Cardiac fibroblast (primary cell): ENCODE measurements around the gene LEMD1.
A peak's percentile ranks its signal among the peaks of the same experiment; 100 is the strongest.
"Not testable (repeated sequence)": the region's sequence is repeated elsewhere in the genome, so short reads cannot be mapped to it uniquely, and the experiment has no call there.

Experiments used
- DNase-seq, 2 donors: peaks; one replicate each; pipeline versions ENCODE4 v3.0.0 to v3.0.0-alpha.2; 2010; ENCODE audit warnings: low read depth in 2 of 2
- H3K4me3 ChIP-seq, 2 donors: replicated peaks in 1 of 2; 1 replicate in 1 of 2; 2 replicates in 1 of 2; pipeline ENCODE4 v1.5.1; 2011; ENCODE audit warnings: low read depth in 2 of 2, low read length in 2 of 2, mild to moderate bottlenecking in 2 of 2, moderate library complexity in 1 of 2
- TF ChIP-seq, protein P1 (sequence below): IDR thresholded peaks from one replicate; pipeline ENCODE4 v1.5.1; 2011; ENCODE audit warnings: low read depth, mild to moderate bottlenecking, low read length, inconsistent platforms

LEMD1 gene

DNA sequence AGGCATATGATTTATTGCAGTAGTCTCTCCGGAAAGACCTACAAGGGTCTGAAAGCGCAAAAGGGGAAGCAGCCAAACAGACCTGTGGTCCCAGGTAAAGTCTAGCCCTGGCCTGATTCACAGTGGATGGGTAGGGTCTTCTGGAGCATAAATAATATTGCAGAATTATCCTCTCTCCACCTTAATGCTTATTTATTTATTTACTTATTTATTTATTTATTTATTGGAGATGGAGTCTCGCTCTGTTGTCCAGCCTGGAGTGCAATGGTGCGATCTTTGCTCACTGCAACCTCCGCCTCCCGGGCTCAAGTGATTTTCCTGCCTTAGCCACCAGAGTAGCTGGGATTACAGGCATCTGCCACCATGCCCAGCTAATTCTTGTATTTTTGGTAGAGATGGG is 53.4 kb downstream of the LEMD1 start:
- H3K4me3 ChIP-seq: no peak overlapping the region
- TF ChIP-seq, protein P1, sequence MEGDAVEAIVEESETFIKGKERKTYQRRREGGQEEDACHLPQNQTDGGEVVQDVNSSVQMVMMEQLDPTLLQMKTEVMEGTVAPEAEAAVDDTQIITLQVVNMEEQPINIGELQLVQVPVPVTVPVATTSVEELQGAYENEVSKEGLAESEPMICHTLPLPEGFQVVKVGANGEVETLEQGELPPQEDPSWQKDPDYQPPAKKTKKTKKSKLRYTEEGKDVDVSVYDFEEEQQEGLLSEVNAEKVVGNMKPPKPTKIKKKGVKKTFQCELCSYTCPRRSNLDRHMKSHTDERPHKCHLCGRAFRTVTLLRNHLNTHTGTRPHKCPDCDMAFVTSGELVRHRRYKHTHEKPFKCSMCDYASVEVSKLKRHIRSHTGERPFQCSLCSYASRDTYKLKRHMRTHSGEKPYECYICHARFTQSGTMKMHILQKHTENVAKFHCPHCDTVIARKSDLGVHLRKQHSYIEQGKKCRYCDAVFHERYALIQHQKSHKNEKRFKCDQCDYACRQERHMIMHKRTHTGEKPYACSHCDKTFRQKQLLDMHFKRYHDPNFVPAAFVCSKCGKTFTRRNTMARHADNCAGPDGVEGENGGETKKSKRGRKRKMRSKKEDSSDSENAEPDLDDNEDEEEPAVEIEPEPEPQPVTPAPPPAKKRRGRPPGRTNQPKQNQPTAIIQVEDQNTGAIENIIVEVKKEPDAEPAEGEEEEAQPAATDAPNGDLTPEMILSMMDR: no peak
- no peak for DNase-seq

GRCh38 chr1:205365945-205366463 is 55.9 kb downstream of the LEMD1 start:
- TF ChIP-seq, protein P1: no peak
- peak; percentile 61 to 69 for DNase-seq
- no peak overlapping the region for H3K4me3 ChIP-seq

DNA sequence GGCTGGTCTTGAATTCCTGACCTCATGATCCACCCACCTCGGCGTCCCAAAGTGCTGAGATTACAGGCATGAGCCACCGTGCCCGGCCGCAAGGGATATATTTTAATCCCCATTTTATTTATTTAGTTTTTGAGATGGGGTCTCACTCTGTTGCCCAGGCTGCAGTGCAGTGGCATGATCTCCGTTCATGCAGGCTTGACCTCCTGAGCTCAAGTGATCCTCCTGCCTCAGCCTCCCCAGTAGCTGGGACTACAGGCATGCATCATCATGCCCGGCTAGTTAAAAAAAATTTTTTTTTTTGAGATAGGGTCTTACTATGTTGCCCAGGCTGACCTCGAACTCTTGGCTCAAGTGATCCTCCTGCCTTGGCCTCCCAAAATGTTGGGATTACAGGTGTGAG is 56.8 kb downstream of the LEMD1 start:
- not testable (repeated sequence) for DNase-seq, H3K4me3 ChIP-seq

DNA sequence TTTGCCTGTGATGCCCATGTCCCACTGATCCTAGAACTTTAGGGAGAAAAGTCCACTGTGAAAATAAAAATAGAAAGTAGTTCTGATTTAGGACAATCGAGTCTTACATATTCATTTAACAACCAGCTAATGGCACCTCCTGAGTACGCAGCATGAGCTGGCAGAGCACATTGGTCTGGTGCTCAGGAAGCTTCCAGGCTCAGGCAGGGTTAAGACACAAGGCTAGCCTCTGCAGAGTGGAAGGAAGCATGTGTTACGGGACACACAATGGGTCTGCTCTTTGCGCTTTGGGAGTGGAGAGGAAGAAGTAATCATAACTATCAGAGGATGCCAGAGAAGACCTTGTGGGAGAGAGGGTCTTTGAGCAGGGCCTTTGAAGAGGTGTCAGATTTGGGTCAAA is 61.0 kb downstream of the LEMD1 start:
- TF ChIP-seq, protein P1: no peak
- H3K4me3 ChIP-seq: no peak overlapping the region
- DNase-seq: no peak

DNA sequence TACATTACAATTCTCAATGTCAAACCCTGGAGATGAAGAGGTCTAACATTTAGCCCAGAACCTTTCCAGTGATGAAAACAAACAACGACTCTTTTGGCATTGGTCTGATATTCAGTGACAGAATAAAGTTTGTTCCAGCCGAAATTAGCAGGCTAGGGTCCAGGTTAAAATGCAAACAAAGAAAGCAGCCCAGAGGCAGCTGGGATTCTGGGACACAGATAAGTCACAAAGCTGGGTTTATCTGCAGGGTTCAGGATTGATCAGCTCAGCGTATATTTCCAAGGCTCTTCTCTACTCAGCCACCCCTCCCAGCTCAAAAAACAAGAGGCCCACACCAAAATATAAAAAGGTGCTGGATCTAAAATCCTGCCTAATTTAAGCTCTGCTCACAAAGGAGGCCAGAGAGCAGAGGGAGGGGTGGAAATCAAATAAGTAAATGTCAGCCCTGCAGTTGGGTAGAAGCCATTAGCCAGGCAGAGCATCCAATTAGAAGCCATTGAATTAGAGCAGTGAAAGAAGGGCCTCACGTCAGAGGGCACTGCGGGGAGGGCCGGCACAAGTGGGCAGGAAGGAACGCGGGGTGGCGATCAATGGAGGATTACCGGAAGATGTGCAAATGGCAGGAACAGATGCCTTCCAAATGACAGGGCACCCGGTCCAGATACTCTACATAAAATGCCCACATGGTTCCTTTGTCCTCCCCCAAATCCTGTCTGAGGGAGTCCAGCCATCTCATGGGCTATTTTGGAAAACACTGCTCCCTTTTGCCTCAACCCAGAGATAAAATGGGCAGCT is 61.9 kb downstream of the LEMD1 start:
- TF ChIP-seq, protein P1: no peak
- DNase-seq: no peak
- H3K4me3 ChIP-seq: no peak overlapping the region

GRCh38 chr1:205358579-205358978 is 63.3 kb downstream of the LEMD1 start:
- DNase-seq: no peak
- H3K4me3 ChIP-seq: no peak overlapping the region
- TF ChIP-seq, protein P1: no peak

DNA sequence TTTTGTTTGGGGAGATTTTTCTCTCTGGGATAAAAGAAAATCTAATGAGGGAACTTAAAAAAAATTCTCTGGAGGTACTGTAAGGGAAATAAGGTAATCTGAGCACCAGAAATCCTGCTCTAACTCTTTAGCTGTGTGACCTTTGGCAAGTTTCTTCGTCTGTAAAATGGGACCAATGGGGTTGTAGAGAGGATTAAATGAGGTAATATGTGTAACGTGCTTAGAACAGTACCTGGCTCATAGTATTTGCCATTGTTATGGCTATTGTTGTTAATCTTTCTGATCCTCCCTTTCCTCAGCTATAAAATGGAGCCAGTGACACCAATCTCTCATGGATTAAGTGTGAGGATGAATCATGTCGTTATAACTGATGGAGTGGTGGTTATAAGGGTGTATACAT is 64.3 kb downstream of the LEMD1 start:
- H3K4me3 ChIP-seq: no peak overlapping the region
- DNase-seq: no peak
- TF ChIP-seq, protein P1: no peak
